Transverse colon (tissue), 4 donors: ENCODE measurements around the gene TGFB2. TPM values are rescaled to one million over a fixed set of nuclear protein-coding genes. Genes with fewer than 3 reads are reported as not detected.

Source experiments
- DNase-seq: peaks from one replicate; pipeline ENCODE4 v3.0.0-alpha.2; 2019
- H3K27ac ChIP-seq, 4 donors: fragments of 200-600 bp; sonication (generic); 2 replicates each; pipeline ENCODE4 v1.5.1; 2016 to 2018; ENCODE audit warnings: inconsistent platforms in 4 of 4
- H3K27me3 ChIP-seq: fragments of 200-600 bp; sonication (generic); 2 replicates; pipeline ENCODE4 v1.5.1; 2017; ENCODE audit warnings: inconsistent platforms
- H3K36me3 ChIP-seq, 4 donors: fragments of 200-600 bp; sonication (generic); 2 replicates each; pipeline ENCODE4 v1.5.1; 2017 to 2019; ENCODE audit warnings: inconsistent platforms in 4 of 4
- H3K4me1 ChIP-seq, 4 donors: fragments of 200-600 bp; sonication (generic); 2 replicates each; pipeline ENCODE4 v1.5.1; 2017 to 2020; ENCODE audit warnings: inconsistent platforms in 4 of 4
- H3K4me3 ChIP-seq, 4 donors: fragments of 200-600 bp; sonication (generic); 1 replicate in 1 of 4; 2 replicates in 3 of 4; pipeline versions ENCODE4 v1.5.1 to v1.6.1; 2017 to 2019; ENCODE audit warnings: inconsistent platforms in 4 of 4
- H3K9me3 ChIP-seq, 2 donors: fragments of 200-600 bp; sonication (generic); 2 replicates each; pipeline ENCODE4 v1.5.1; 2017 to 2019; ENCODE audit warnings: inconsistent platforms in 2 of 2
- CTCF ChIP-seq, 5 experiments: fragments of 200-600 bp in 3 of 5; fragments of 450-650 bp in 2 of 5; sonication (generic) in 3 of 5; IDR thresholded peaks; 1 replicate in 2 of 5; 2 replicates in 3 of 5; pipeline ENCODE4 v1.5.1; 2016 to 2017; ENCODE audit warnings: antibody characterized with exemption in 5 of 5, inconsistent platforms in 3 of 5, mild to moderate bottlenecking in 2 of 5, moderate library complexity in 1 of 5
- EP300 ChIP-seq: sonication (generic); formaldehyde crosslinking; IDR thresholded peaks from one replicate; pipeline ENCODE4 v1.6.1; 2017; ENCODE audit warnings: antibody characterized with exemption, low read depth
- POLR2A ChIP-seq: fragments of 450-650 bp; IDR thresholded peaks from one replicate; pipeline ENCODE4 v1.6.1; 2016; ENCODE audit warnings: antibody characterized with exemption, mild to moderate bottlenecking, moderate library complexity
- POLR2AphosphoS5 ChIP-seq, 3 donors: sonication (generic); formaldehyde crosslinking; IDR thresholded peaks; one replicate each; pipeline ENCODE4 v1.6.1; 2016; ENCODE audit warnings: antibody characterized with exemption in 3 of 3
- WGBS, 2 donors: methylation state at CpG; one replicate each; pipeline ENCODE4 v1.1.5; 2018; ENCODE audit warnings: low coverage in 1 of 2; 5-methylcytosine and 5-hydroxymethylcytosine counted together
- in situ Hi-C, 4 donors: fragments of 200-750 bp; cut with MboI; loops; one replicate each; pipeline versions ENCODE4 v1.15.0 to v1.15.1; 2017; ENCODE audit warnings: low sequenced_read_pairs in 3 of 4, low pct_ligation_motif_present in 1 of 4, low pct_unique_long_range_greater_than_20kb in 1 of 4
- intact Hi-C: fragments of 100-400 bp; cut with DNase I; formaldehyde crosslinking; loops from one replicate; pipeline ENCODE4 v1.15.1; 2023; ENCODE audit warnings: low total_unique reads
- total RNA-seq, 4 donors: library from RNA; depleted of rRNA; stranded (reverse); fragments of >200 nt; gene quantifications; one replicate each; pipeline ENCODE4 v1.1.0, GENCODE V29; 2016

Gene TGFB2
- total RNA-seq, 4 donors from 2014 or later, result 0.41 to 2.2 (median 1.1) TPM

DNA sequence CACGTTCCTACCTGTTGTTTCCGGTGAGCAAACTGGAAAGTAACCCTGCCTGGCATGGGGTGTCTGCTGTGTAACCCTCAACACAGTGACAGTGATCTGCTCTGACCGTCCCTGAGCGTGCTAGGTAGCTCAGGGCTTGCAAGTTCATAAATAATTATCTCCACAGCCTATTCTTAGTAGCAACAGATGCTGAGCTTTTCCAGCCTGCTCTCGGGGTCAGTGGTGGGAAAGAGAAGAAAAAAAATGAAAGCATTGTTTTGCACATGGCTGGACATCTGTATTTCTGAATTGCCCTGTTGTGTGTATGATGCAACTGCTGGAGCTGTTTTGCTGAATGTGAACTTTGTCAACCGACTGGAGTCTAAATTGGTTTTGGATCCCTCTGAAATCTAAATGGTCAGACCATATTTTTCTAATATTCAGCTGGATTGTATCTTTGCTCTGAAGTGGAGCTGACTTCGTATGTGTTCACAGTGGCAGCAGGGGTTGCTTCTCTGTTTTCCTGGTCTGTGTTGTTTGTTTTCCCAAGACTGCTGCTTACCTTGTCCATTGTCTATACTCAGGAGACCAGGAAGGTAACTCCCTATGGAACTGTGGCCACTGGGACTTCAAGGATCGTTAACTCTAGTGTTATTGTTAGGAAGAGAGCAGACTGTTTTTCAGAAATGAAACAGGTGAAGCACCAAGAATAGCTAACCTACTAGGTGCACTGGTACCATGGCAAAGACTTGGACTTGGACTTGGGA lies 27.0 kb downstream of the TGFB2 start:
- H3K4me1 ChIP-seq, result peaks cover 0 to 11% (median 3%) of the 10 kb centered on the region in 4 donors

DNA sequence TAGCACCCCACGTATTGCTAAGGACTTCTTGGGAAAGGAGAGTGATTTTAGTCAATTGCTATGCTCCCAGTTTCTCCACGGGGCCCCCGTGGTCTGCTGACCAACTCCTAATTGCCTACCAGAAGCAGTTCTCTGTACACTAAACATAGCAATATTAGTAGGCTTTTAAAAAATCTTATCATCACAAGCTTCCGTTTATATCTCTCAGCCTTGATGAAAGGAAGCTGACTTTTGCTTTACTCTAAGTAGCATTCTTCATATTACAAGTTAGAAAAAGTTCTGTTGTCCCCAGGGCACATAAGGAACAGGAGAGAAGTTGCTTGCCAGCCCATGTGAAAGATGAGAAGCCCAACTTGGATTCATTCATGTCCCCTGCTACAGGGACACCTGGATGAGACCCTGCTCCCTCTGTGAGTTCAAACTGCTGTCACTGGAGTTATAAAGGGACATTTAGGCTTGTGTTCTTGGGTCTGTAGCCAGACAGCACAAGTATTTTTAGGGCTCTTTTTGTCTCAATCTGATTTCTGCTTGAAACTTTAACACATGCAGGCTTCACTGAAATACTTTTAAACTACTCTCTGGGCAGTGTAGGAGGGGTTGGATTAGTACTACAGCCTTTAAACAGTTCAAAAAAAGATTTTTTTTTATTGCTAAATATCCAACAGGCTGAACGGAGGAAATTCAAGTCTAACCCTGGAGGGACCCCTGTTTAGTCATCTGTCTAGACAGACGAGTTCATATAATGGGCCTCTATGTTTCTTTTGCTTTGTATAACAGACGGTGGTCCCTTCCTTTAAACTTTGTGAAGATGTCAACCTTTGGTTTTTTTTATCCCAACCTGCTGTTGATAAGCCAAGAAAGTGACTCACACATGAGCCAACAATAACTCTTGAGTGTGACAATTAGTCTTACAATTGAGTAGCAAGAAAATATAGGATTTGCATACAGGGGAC lies 29.5 kb downstream of the TGFB2 start:
- 55 to 67% methylated on average over 7 of the region's 7 CpGs for whole genome bisulfite sequencing, 2 donors
- Histone ChIP-seq H3K27me3 (no peaks in the 10 kb centered on the region), H3K36me3 (no peaks in the 10 kb centered on the region), H3K4me3 (no peak overlapping the region), H3K4me1 (peaks cover 0 to 15% (median 3%) of the 10 kb centered on the region in 4 donors), H3K9me3 (no peaks in the 10 kb centered on the region), H3K27ac (peak overlapping the region in 2 of 4 donors; percentile 8 to 24)
- intact Hi-C loops (no loop called here), in situ Hi-C loops (no loop called here)
- DNase-seq, result no peak
- TF ChIP-seq EP300 (no peak), CTCF (IDR thresholded peaks at IDR 0.05) (no peak), POLR2AphosphoS5 (IDR thresholded peaks at IDR 0.05) (no peak), POLR2A (no peak)

More for the DNA sequence above, 27.0 kb downstream of the TGFB2 start:
- Histone ChIP-seq H3K4me3 (no peak overlapping the region), H3K27ac (peak overlapping the region in 1 of 4 donors; percentile 43), H3K9me3 (no peaks in the 10 kb centered on the region), H3K27me3 (no peaks in the 10 kb centered on the region), H3K36me3 (no peaks in the 10 kb centered on the region)
- DNase-seq, result no peak
- WGBS, 2 donors, result 40 to 68% methylated on average over 1 to 8 of the region's 8 CpGs
- TF ChIP-seq POLR2A, result no peak
- TF ChIP-seq EP300, result no peak
- TF ChIP-seq CTCF (IDR thresholded peaks at IDR 0.05), result no peak
- no peak for TF ChIP-seq POLR2AphosphoS5 (IDR thresholded peaks at IDR 0.05)
- intact Hi-C loops, result no loop called here
- in situ Hi-C loops, result no loop called here

GRCh38 chr1:218376722-218377121 lies 31.6 kb downstream of the TGFB2 start:
- in situ Hi-C loops (no loop called here), intact Hi-C loops (no loop called here)
- no peak overlapping the region for H3K4me3 ChIP-seq
- H3K27me3 ChIP-seq, result no peaks in the 10 kb centered on the region
- DNase-seq, result no peak
- TF ChIP-seq POLR2A, result no peak
- no peak for TF ChIP-seq POLR2AphosphoS5 (IDR thresholded peaks at IDR 0.05)
- TF ChIP-seq CTCF (IDR thresholded peaks at IDR 0.05), result no peak
- no peak for TF ChIP-seq EP300
- H3K4me1 ChIP-seq, result peaks cover 0 to 15% (median 5%) of the 10 kb centered on the region in 4 donors
- WGBS, 2 donors, result 51% methylated on average over 2 of the region's 2 CpGs; no CpG with 5 or more reads in 1 of the 2 donors
- H3K9me3 ChIP-seq, result no peaks in the 10 kb centered on the region
- H3K27ac ChIP-seq, result no peak overlapping the region
- H3K36me3 ChIP-seq, result no peaks in the 10 kb centered on the region

GRCh38 chr1:218377143-218377660 lies 32.1 kb downstream of the TGFB2 start:
- no peak for DNase-seq
- Histone ChIP-seq H3K27ac (no peak overlapping the region), H3K36me3 (no peaks in the 10 kb centered on the region), H3K4me1 (peaks cover 0 to 14% (median 5%) of the 10 kb centered on the region in 4 donors), H3K4me3 (no peak overlapping the region), H3K27me3 (no peaks in the 10 kb centered on the region), H3K9me3 (no peaks in the 10 kb centered on the region)
- in situ Hi-C loops (no loop called here), intact Hi-C loops (no loop called here)
- TF ChIP-seq POLR2AphosphoS5 (IDR thresholded peaks at IDR 0.05) (no peak), EP300 (no peak), POLR2A (no peak), CTCF (IDR thresholded peaks at IDR 0.05) (no peak)
- 49 to 67% methylated on average over 1 to 4 of the region's 4 CpGs for WGBS, 2 donors
